IMR-90 (cell line): Measurements from ENCODE around the gene ISCA2. TPM values are rescaled to one million over a fixed set of nuclear protein-coding genes. Genes with fewer than 3 reads are reported as not detected.

Experiments used
- ATAC-seq: fragments of 200-7000 bp; cut with Tn5 transposase; 2 replicates; pipeline ENCODE4 v1.9.1; 2020; ENCODE audit warnings: low read depth, mild to moderate bottlenecking, moderate library complexity
- BruUV-seq: library from RNA; stranded (reverse); fragments of 400-500 nt; replicated peaks from 2 replicates; lab custom pipeline; 2021; lab: Mats Ljungman, UMichigan
- CTCF ChIA-PET: fragments of 300-600 bp; formaldehyde crosslinking; extraction: SDS; loops from one replicate; lab custom pipeline; 2021; ENCODE audit warnings: antibody characterized with exemption; lab: Yijun Ruan, JAX
- POLR2A ChIA-PET: fragments of 300-600 bp; sonication (Branson Sonifier 250); formaldehyde crosslinking; loops from one replicate; lab custom pipeline; 2022; ENCODE audit warnings: antibody characterized with exemption; ENCODE audit not compliant: unreplicated experiment; lab: Charles Lee
- DNase-seq: peaks from one replicate; pipeline ENCODE4 v3.0.0; 2013
- H2AFZ ChIP-seq: replicated peaks from 2 replicates; pipeline ENCODE3; 2013; ENCODE audit warnings: low read length, mild to moderate bottlenecking; ENCODE audit not compliant: poor library complexity
- H2AK5ac ChIP-seq: 2 replicates; pipeline ENCODE4 v1.6.1; 2013; ENCODE audit warnings: low read depth, low read length, inconsistent platforms
- H2AK9ac ChIP-seq: replicated peaks from 2 replicates; pipeline ENCODE3; 2013; ENCODE audit warnings: mild to moderate bottlenecking, low read depth, low read length, moderate library complexity; ENCODE audit not compliant: poor library complexity
- H2BK120ac ChIP-seq: 2 replicates; pipeline ENCODE4 v1.6.1; 2013; ENCODE audit warnings: low read depth, low read length, inconsistent platforms
- H2BK15ac ChIP-seq: 3 replicates; pipeline ENCODE4 v1.6.1; 2013; ENCODE audit warnings: low read depth, low read length, inconsistent platforms
- H2BK20ac ChIP-seq: 2 replicates; pipeline ENCODE4 v1.6.1; 2013; ENCODE audit warnings: low read depth, mild to moderate bottlenecking, inconsistent platforms, low read length, moderate library complexity
- H2BK5ac ChIP-seq: 2 replicates; pipeline ENCODE4 v1.6.1; 2013; ENCODE audit warnings: mild to moderate bottlenecking, low read depth, low read length, inconsistent platforms; ENCODE audit not compliant: poor library complexity, severe bottlenecking
- H3K14ac ChIP-seq: replicated peaks from 2 replicates; pipeline ENCODE4 v1.6.1; 2013; ENCODE audit warnings: low read depth, low read length, inconsistent platforms
- H3K18ac ChIP-seq: 2 replicates; pipeline ENCODE4 v1.6.1; 2013; ENCODE audit warnings: low read depth, low read length, control low read depth
- H3K23ac ChIP-seq: 2 replicates; pipeline ENCODE4 v1.6.1; 2013; ENCODE audit warnings: low read depth, low read length, inconsistent platforms
- H3K27ac ChIP-seq: 2 replicates; pipeline ENCODE4 v1.5.1; 2013; ENCODE audit warnings: mild to moderate bottlenecking, control low read depth, low read length; ENCODE audit not compliant: insufficient read depth
- H3K27me3 ChIP-seq: 2 replicates; pipeline ENCODE4 v1.6.1; 2013; ENCODE audit warnings: low read length; ENCODE audit not compliant: control insufficient read depth, insufficient read depth
- H3K36me3 ChIP-seq: 2 replicates; pipeline ENCODE4 v1.6.1; 2013; ENCODE audit warnings: low read length, mixed read lengths; ENCODE audit not compliant: control insufficient read depth, insufficient read depth
- H3K4ac ChIP-seq: 2 replicates; pipeline ENCODE4 v1.6.1; 2013; ENCODE audit warnings: low read depth, low read length, inconsistent platforms
- H3K4me1 ChIP-seq: 2 replicates; pipeline ENCODE4 v1.6.1; 2013; ENCODE audit warnings: low read length, mixed read lengths; ENCODE audit not compliant: control insufficient read depth, insufficient read depth
- H3K4me2 ChIP-seq: 2 replicates; pipeline ENCODE4 v1.6.1; 2013; ENCODE audit warnings: low read depth, mild to moderate bottlenecking, control low read depth, low read length, moderate library complexity
- H3K4me3 ChIP-seq: 2 replicates; pipeline ENCODE4 v1.5.1; 2013; ENCODE audit warnings: low read depth, mild to moderate bottlenecking, control low read depth, low read length, moderate library complexity; ENCODE audit not compliant: insufficient read depth
- H3K56ac ChIP-seq: 2 replicates; pipeline ENCODE4 v1.6.1; 2013; ENCODE audit warnings: low read length, inconsistent platforms; ENCODE audit not compliant: insufficient read depth; ENCODE audit errors: extremely low read depth
- H3K79me1 ChIP-seq, 2 experiments: 2 replicates each; pipeline ENCODE4 v1.6.1; 2013; ENCODE audit warnings: low read length in 2 of 2, inconsistent platforms in 1 of 2, low read depth in 1 of 2
- H3K9ac ChIP-seq: 2 replicates; pipeline ENCODE4 v1.6.1; 2013; ENCODE audit warnings: low read depth, low read length, control low read depth
- H3K9me1 ChIP-seq: 2 replicates; pipeline ENCODE4 v1.6.1; 2013; ENCODE audit warnings: low read length, inconsistent platforms; ENCODE audit not compliant: insufficient read depth
- H3K9me3 ChIP-seq: 2 replicates; pipeline ENCODE4 v1.6.1; 2013; ENCODE audit warnings: low read length; ENCODE audit not compliant: control insufficient read depth, insufficient read depth
- H4K20me1 ChIP-seq: 2 replicates; pipeline ENCODE4 v1.6.1; 2013; ENCODE audit warnings: low read length, inconsistent platforms; ENCODE audit not compliant: insufficient read depth
- H4K5ac ChIP-seq: 2 replicates; pipeline ENCODE4 v1.6.1; 2013; ENCODE audit warnings: mild to moderate bottlenecking, low read depth, low read length, control low read depth
- H4K8ac ChIP-seq, 2 experiments: 2 replicates each; pipeline ENCODE4 v1.6.1; 2013; ENCODE audit warnings: low read depth in 2 of 2, low read length in 2 of 2, control low read depth in 1 of 2, inconsistent platforms in 1 of 2
- H4K91ac ChIP-seq: 2 replicates; pipeline ENCODE4 v1.6.1; 2013; ENCODE audit warnings: low read depth, low read length, inconsistent platforms; ENCODE audit not compliant: insufficient read depth
- MAZ ChIP-seq: IDR thresholded peaks from 2 replicates; pipeline ENCODE4 v1.6.1; 2012; ENCODE audit warnings: low read depth, mild to moderate bottlenecking, low read length, improper control_type of control experiment, moderate library complexity, borderline replicate concordance
- RAD21 ChIP-seq: IDR thresholded peaks from 2 replicates; pipeline ENCODE4 v1.6.1; 2012; ENCODE audit warnings: low read length, improper control_type of control experiment
- RFX5 ChIP-seq: IDR thresholded peaks from 2 replicates; pipeline ENCODE4 v1.8.0; 2012; ENCODE audit warnings: low read depth, mild to moderate bottlenecking, low read length, moderate library complexity
- SMC3 ChIP-seq: fragments of 150-350 bp; IDR thresholded peaks from 2 replicates; pipeline ENCODE4 v1.6.1; 2016; ENCODE audit warnings: low read depth, mild to moderate bottlenecking, antibody characterized with exemption, low read length, moderate library complexity
- WGBS, 2 experiments: methylation state at CpG; one replicate each; pipeline versions ENCODE4 v1.1.5 to v1.1.7; 2013; ENCODE audit warnings: missing lambda C conversion rate in 2 of 2; ENCODE audit not compliant: insufficient read length in 1 of 2; ENCODE audit errors: extremely low coverage in 2 of 2; 5-methylcytosine and 5-hydroxymethylcytosine counted together
- dilution Hi-C: fragments of 300-500 bp; cut with HindIII; formaldehyde crosslinking; loops from one replicate; pipeline ENCODE4 v1.14.3; 2018; ENCODE audit warnings: low sequenced_read_pairs; ENCODE audit not compliant: unreplicated experiment
- in situ Hi-C: fragments of 300-500 bp; cut with MboI; formaldehyde crosslinking; loops from 3 replicates; pipeline ENCODE4 v1.14.3; 2019; ENCODE audit warnings: low sequenced_read_pairs, inconsistent platforms, mixed read lengths
- intact Hi-C: fragments of 100-400 bp; cut with micrococcal nuclease; formaldehyde crosslinking; loops from 2 replicates; pipeline ENCODE4 v1.10.0; 2022
- polyA plus RNA-seq, 3 experiments: library from polyadenylated mRNA; depleted of rRNA; stranded (reverse); fragments of >200 nt; gene quantifications; 2 replicates each; pipeline ENCODE4 v1.2.3, GENCODE V29; 2012; ENCODE audit warnings: low replicate concordance in 1 of 3
- total RNA-seq: library from RNA; depleted of rRNA; stranded (reverse); fragments of >200 nt; gene quantifications from 2 replicates; pipeline ENCODE4 v1.2.3, GENCODE V29; 2012

ISCA2 gene
- total and polyA plus RNA-seq, 2 of the 4 experiments (the other 2 are of a cell fraction) = 5.4 to 25.7 TPM

DNA sequence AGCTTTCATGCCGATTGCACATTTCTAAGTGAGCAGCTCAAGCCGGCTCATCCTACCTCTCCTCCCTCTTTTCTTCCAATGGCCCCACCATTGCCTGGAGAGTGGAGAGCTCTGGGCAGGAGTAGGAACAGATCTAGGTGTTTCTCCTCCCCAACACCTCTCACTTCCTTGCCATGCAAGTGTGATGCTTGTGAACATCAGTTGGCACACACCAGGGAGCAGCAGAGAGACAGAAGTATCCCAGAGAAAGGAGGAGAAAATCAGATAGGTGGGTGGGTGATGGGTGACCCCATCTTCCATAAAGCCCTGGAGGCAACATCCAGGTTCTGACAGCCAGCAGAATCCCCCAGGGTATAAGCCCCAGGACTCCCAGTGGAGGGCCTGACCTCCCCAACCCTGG lies 28.2 kb upstream of the ISCA2 start:
- H2AK5ac ChIP-seq = no peak overlapping the region
- no peak overlapping the region for H3K27ac ChIP-seq
- H3K14ac ChIP-seq = no peak overlapping the region
- BruUV-seq = no TSS peak
- no CpG with 5 or more reads among the region's 2 CpGs for WGBS, 2 experiments
- ChIA-PET POLR2A (no interaction called here), CTCF (interaction anchor here (0.7 kb wide), 1 partner anchor 13 kb away, joined by 3 read pairs; no protein-coding TSS in a partner anchor)
- no peaks in the 10 kb centered on the region for H3K4me1 ChIP-seq
- no peak overlapping the region for H4K91ac ChIP-seq
- dilution Hi-C loops = no loop called here
- no peak for ATAC-seq
- H4K5ac ChIP-seq = no peak overlapping the region
- intact Hi-C loops = no loop called here
- H4K20me1 ChIP-seq = no peaks in the 10 kb centered on the region
- no peak for DNase-seq
- no peak overlapping the region for H3K18ac ChIP-seq
- TF ChIP-seq RAD21 (no peak), RFX5 (no peak), SMC3 (no peak), MAZ (no peak)
- H3K27me3 ChIP-seq = peaks cover 50% of the 10 kb centered on the region
- no peak overlapping the region for H2AFZ ChIP-seq
- H3K4me3 ChIP-seq = no peak overlapping the region
- H3K23ac ChIP-seq = no peak overlapping the region
- no peak overlapping the region for H2AK9ac ChIP-seq
- no peaks in the 10 kb centered on the region for H3K9me3 ChIP-seq
- no peaks in the 10 kb centered on the region for H3K9me1 ChIP-seq
- in situ Hi-C loops = no loop called here
- H4K8ac ChIP-seq = no peak overlapping the region
- H2BK5ac ChIP-seq = no peak overlapping the region
- H3K79me1 ChIP-seq = no peaks in the 10 kb centered on the region
- H3K4me2 ChIP-seq = no peak overlapping the region
- H2BK20ac ChIP-seq = no peak overlapping the region
- no peak overlapping the region for H2BK120ac ChIP-seq
- no peak overlapping the region for H3K4ac ChIP-seq
- H3K36me3 ChIP-seq = no peaks in the 10 kb centered on the region
- no peak overlapping the region for H3K56ac ChIP-seq
- H2BK15ac ChIP-seq = no peak overlapping the region
- no peak overlapping the region for H3K9ac ChIP-seq
